Right forelimb (tissue), 1 donor: Measurements from ENCODE around the gene HEYL.

Experiments used
- DNase-seq: peaks from one replicate; pipeline ENCODE4 v3.0.0-alpha.2; 2018

The HEYL gene

DNA sequence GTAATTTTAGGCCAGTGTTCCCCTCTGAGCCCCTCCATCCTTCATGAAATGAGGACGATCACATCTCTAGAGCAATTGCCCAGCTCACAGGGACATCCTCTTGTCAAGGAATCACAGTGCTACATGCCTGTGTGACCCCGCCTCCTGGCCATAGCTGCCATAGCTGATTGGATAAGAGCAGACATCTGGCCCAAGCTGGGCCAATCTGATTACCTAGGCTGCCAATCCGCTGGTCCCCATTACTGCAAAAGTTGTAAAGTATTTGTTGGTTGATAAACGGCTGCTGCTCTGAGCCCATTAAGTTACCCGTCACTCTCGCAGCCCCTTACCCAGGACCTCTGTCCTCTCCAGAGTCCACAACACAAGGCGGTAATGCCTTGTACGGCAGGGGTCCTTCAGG, 24.1 kb upstream of the HEYL start:
- DNase-seq = no peak

GRCh38 chr1:39662861-39663260, 23.4 kb upstream of the HEYL start:
- no peak for DNase-seq

DNA sequence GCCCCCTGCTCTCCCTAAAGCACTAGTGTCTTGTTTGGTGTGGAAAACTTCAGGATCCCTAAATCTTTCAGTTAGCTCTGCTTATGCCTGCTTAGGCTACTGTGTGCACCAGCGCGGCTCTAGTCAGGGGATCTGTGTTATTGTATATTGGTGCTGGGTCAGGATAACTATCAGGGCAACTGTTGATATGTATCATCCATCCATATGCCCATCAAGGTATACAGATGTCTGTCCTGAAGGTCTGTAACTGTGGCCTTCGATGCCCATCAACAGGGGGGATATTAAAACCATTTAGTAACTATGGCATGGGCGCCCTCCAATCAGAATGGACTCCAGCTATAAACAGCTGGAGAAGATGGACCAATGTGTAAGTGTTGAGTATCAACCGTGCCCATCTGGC, 20.1 kb upstream of the HEYL start:
- DNase-seq = no peak

GRCh38 chr1:39659110-39659509, 19.7 kb upstream of the HEYL start:
- no peak for DNase-seq

DNA sequence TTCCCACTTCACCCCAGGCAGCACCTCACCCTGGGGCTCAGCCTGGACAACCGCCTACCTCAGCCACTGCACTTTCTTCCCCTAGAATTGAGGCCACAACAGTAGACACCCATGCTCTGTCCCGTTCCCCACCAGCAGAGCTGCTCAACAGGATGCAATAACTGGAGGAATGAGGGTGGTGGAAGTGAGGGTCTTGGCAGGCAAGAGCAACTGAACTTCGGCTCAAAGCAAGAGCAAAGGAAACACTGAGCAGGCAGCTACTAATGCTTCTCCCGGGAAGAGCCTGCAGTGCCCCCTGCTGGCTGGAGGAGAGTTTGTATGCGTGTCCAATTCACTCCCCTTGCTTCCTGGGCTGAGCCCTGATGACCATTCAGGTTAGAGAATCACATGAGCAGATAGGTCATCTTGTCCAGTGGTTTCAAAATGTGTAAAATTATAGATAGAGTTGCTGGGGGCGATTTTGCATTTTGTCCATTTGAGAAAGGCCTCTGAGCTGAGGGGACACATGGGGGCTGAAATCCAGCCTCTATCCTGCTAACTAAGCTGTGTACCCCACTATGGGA, 18.6 kb upstream of the HEYL start:
- DNase-seq = peak; percentile 67

DNA sequence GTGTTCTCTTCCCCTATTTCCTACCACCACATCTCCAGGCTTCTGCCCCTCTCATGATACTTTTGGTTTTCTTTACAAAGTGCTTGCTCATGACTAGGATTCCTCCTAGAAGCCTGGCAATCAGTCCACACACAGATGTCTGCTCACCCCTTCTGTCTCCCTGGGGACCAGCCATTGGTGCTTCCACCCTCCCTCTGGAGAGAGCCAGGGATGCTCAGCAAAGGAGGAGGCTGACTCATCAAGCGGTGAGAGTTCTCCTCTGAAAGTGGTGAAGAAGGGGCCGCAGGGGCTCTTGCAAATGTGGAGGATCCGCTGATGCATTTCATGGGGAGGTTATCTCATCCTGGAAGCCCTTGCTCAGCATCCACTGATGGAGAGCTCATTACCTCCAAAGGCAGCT, 18.0 kb upstream of the HEYL start:
- DNase-seq = no peak

- DNase-seq = no peak
Observed at GRCh38 chr1:39656391-39656790, 16.9 kb upstream of the HEYL start.

DNA sequence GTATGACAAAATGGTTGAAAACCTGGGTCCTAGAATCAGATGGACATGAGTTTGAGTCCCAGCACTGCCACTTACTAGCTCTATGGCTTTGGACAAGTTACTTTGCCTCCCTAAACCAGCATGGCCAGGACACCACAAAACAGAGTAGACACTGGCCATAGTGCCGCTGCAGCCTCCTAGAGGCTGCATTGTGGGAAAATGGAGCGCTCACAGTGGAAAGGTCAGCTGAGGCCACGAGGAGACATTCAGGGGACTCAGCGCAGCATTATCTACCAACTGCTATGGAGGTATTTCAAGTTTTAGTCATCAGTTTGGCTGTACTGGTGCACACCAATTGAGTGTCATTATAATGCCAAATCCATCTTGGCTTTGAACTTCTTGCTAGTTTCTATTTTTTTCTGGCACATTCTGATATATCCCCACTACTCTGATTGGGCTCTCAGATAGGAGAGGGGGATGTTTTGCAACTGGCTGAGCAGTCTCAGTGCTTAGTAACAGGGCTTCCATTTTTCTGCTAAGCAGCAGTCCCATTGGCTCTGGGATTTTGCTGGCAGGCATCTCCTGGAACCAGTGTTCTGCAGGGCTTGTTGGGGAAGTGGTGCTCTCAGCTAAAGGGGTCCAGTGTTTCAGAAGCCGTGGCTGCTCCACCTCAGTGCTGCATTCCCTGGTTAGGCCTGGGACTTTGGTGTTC, 16.3 kb upstream of the HEYL start:
- DNase-seq = no peak

GRCh38 chr1:39654291-39654690, 14.8 kb upstream of the HEYL start:
- no peak for DNase-seq

DNA sequence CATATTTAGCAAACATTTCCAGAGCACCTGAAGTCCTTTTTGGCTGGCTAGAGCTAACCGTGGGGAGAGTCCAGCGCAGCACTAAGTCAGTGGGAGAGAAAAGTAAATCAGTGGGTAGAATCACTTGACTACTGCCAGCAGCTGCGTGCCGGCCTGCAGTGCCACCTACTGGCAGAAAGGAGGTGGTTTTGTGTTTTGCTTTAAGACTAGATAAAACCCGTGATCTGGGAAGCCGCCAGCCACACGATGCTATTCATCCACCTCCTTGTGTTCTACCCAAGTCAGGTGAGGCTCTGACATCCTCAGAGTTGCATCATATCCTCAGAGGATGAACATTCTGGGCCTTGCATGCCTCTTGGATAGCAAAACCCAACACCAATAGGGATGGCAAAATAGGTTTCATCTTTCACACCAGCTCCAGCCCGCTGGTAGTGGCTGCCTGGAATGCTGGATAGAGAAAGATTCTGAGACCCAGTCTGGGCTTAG, 14.1 kb upstream of the HEYL start:
- DNase-seq = peak; percentile 84

DNA sequence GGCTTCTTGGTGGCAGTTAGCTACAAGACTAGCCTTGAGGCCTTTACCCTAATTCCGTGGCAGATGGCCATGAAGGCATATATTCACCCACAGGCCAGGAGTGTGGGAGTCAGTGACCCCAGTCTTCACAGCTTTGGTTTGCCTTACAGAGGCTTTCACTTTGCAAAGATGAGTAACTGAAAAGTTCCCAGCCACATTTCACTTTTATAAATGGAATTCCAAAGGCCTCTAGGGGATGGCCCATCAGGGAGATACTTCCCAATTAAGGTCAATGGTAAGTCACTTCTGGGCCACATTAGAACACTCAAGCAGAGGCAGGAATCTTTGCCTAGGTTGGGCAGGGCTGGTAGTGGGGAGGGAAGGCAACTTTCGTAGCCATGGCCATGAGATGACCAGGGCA, 13.1 kb upstream of the HEYL start:
- DNase-seq = no peak

GRCh38 chr1:39652105-39652504, 12.7 kb upstream of the HEYL start:
- no peak for DNase-seq

DNA sequence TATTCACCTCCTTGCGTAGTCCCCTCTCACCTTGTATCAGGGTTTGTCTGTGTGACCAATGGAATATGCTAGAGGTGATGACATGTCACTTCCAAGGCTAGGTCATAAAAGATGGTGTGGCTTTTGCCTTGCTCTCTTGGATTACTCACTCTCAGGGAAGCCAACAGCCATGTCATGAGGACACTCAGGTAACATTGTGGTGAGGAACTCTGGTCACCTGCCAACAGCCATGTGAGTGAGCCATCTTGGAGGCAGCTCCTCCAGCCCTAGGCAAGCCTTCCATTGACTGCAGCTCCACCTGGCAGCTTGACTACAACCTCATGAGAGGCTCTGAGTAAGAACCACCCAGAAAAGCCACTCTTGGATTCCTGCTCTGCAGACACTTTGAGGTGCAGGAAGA, 11.0 kb upstream of the HEYL start:
- DNase-seq = no peak

- DNase-seq = no peak
Observed at GRCh38 chr1:39649636-39650185, 10.3 kb upstream of the HEYL start.

GRCh38 chr1:39648496-39648895, 9.1 kb upstream of the HEYL start:
- DNase-seq = no peak

GRCh38 chr1:39647247-39647646, 7.8 kb upstream of the HEYL start:
- DNase-seq = no peak

DNA sequence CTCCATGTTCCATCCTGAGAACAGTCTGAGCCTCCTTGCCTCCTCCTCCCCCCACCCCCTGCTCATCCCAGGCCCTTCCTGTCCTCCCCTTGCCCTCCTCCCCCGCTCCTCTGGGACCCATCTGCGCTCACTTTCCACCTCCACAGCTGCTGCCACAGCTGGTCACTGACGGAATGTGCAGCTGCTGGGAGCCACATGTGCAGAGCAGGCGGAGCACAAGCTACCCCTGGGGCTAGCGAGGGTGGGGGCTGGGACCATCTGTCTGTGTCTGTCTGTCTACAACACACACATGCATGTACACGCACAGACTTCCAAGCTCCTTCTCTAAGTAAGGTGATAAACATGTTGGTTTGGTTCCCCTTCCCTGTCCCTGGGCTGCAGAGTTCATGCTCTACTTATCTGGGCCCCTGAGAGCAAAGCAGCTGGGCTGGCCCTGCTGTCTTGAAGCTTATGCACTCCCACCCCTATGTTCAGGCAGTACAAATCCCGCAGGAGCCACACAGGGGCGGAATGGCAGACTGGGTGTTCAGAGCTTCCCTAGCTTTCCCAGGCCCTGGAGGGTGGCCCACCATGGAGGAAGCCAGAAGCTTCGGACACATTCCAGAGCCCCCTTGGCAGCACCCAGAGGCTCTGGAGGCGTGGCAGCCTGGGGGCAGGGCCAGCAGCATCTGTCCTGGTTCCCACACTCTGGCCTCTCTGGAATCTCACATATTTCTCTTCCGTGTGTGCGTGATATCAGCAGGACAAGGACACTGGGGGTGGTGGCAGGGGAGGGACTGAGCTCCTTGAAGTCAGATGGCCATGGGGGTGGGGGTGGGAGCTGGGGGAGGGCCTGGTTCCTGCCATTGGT, 7.0 kb upstream of the HEYL start:
- DNase-seq = peak; percentile 90

- no peak for DNase-seq
Observed at GRCh38 chr1:39645411-39646043, 6.1 kb upstream of the HEYL start.

DNA sequence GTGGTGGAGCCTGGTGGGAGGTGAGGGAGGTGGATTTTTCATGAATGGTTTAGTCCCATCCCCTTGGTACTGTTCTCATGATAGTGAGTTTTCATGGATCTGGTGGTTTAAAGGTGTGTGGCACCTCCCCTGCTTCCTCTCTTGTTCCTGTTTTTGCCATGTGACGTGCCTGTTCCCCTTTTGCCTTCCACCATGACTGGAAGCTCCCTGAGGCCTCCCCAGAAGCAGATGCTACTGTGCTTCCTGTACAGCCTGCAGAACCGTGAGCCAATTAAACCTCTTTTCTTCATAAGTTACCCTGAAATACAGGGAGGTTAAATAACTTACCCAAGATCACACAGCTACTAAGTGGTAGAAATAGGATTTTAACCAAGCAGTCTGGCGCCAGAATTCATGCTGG, 4.3 kb upstream of the HEYL start:
- no peak for DNase-seq

DNA sequence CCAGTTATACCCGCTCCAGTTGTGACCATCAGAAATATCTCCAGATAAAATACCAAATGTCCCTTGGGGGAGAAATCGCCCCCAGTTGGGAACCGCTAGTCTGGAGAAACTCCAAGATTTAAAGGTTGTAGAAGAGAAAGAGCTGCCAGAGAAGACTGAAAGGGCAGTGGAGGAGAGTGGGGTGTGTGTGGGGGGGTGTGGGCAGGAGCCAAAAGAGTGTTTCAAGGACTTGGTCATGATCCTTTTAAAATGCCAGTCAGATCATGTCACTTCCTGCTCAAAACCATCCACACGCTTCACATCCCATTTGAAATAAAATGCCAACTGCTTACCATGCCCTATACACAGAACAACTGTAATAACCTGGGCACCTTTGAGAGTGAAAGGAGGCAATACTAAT, 3.4 kb upstream of the HEYL start:
- DNase-seq = no peak

- DNase-seq = no peak
Observed at GRCh38 chr1:39640861-39641260, 1.4 kb upstream of the HEYL start.

DNA sequence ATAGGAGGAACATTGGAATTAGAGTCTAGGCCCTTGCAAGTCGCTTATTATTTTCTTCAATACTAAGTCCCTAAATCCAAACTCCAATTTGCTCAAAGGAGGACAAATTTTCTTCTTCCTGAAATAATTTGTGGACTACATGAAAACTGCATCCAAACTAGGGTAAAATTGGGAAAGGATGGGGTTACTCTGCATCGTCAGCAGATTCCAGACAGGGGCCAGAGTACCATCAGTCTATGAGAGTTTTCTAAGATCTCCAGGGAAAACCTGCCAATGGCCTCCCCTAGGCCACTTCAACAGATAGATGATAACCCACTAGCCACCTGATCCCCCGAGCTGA, 508 bp downstream of the HEYL start:
- no peak for DNase-seq

DNA sequence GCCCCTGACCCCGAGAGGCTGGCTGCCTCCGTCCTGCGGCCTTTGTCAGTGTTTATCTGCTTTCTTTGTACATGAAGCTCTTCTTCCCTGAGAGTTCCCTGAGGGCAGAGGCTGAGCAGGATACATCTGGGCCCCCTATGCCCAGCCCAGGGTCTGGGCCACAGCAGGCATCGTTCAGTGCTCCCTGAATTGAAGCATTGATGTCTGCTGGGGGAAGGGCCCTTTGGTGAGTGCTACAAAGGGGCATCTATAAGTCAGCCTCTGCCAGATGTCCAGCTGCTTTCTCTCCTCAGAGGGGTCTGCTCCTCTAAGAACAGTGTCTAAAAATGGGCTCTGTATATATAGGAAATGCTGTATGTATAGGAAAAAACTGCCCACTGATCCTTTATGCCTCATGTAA, 2.1 kb downstream of the HEYL start:
- DNase-seq = no peak

- DNase-seq = no peak
Observed at GRCh38 chr1:39635871-39636210, 3.6 kb downstream of the HEYL start.
